Measurements from ENCODE around the gene SELENOI. TPM values are rescaled to one million over a fixed set of nuclear protein-coding genes. Genes with fewer than 3 reads are reported as not detected.

The SELENOI gene
- total and polyA plus RNA-seq, 5 experiments from 2014 or later = 2.6 to 21.5 (median 4.6) TPM

DNA sequence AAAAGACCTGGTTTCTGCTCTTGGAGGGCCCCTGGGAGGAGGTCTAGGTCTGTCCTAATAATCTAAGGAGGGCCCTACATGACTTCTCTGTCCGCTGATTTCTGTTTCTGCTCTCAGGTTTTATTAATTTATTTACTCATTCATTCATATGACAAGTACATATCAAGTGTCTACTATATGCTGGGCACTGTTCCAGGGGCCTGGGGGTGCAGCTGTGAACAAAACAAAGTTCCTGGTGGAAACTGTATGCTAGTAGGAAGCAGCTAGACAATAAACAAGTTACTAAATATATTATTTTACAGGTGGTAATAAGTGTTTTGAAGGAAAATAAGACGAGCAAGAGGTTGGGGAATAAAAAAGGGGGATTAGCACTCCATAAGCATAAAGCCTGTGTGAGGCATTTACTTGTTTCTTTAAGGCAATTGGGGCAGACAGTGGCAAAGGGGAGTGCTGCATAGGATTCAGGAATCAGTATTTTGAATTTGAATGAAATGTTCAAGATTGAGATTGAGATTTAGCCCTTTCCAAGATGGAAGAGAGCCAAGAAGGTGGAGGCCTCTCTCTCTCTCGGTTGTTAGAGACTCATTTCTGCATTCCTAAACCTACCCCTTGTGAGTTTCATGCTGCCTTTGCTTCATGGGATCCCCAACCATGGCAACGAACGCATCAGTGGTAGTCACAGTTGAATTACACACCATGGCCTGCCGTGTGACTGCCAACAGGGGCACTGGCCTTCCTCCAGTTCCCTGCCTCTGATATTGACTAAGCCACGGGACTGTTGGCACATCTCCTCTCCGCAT lies 84.0 kb downstream of the SELENOI start:
- peaks cover 0 to 11% (median 4%) of the 10 kb centered on the region in 5 donors for H3K27me3 Mint-ChIP-seq
- DNase-seq (no peak), ATAC-seq (no peak)
- H3K27ac Mint-ChIP-seq = no peak overlapping the region
- H3K36me3 Mint-ChIP-seq = no peaks in the 10 kb centered on the region
- peaks cover 0 to 7% (median 0%) of the 10 kb centered on the region in 9 donors for H3K9me3 Mint-ChIP-seq
- no peak overlapping the region for H3K4me3 Mint-ChIP-seq
- POLR2A ChIA-PET = interaction anchor here (0.6 kb wide), 2 partner anchors 49 to 1688 kb away, joined by 3 to 4 read pairs; no protein-coding TSS in a partner anchor
- no peaks in the 10 kb centered on the region for H3K4me1 Mint-ChIP-seq

DNA sequence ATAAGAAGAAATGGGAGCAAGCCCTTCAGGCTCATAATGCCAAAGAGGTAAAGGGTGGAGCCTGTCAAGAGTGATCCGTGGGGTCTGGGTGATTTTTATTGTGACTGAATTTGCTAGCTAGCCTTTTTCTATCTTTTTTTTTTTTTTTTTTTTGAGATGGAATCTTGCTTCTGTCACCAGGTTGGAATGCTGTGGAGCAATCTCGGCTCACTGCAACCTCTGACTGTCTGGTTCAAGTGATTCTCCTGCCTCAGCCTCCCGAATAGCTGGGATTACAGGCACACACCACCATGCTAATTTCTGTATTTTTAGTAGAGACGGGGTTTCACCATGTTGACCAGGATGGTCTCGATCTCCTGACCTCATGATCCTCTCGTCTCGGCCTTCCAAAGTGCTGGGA lies 84.9 kb downstream of the SELENOI start:
- H3K4me3 Mint-ChIP-seq = no peak overlapping the region
- H3K27ac Mint-ChIP-seq = no peak overlapping the region
- H3K27me3 Mint-ChIP-seq = peaks cover 0 to 11% (median 4%) of the 10 kb centered on the region in 5 donors
- POLR2A ChIA-PET = interaction anchor here (0.6 kb wide), 1 partner anchor 1689 kb away, joined by 3 read pairs; no protein-coding TSS in a partner anchor
- ATAC-seq (no peak), DNase-seq (no peak)
- no peaks in the 10 kb centered on the region for H3K4me1 Mint-ChIP-seq
- H3K36me3 Mint-ChIP-seq = no peaks in the 10 kb centered on the region
- H3K9me3 Mint-ChIP-seq = peaks cover 0 to under 1% (median 0%) of the 10 kb centered on the region in 9 donors

DNA sequence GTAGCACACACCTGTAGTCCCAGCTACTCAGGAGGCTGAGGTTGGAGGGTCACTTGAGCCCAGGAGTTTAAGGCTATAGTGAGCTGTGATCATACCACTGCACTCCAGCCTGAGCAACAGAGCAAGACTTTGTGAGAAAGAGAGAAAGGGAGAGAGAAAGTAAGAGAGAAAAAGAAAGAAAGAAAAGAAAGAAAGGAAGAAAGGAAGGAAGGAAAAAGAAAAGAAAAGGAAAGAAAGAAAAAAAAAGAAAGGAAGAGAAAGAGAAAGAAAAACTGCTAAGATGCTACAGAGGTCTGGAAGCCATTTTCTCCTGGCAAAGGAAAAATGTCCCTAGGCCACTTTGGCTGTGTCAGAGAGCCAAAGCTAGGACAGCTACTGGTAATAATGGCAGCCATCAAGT lies 86.4 kb downstream of the SELENOI start:
- Mint-ChIP-seq H3K4me3 (no peak overlapping the region), H3K27ac (no peak overlapping the region), H3K36me3 (no peaks in the 10 kb centered on the region), H3K9me3 (no peaks in the 10 kb centered on the region), H3K4me1 (no peaks in the 10 kb centered on the region), H3K27me3 (peaks cover 0 to 11% (median 4%) of the 10 kb centered on the region in 5 donors)
- DNase-seq (no peak), ATAC-seq (no peak)
- POLR2A ChIA-PET = no interaction called here

DNA sequence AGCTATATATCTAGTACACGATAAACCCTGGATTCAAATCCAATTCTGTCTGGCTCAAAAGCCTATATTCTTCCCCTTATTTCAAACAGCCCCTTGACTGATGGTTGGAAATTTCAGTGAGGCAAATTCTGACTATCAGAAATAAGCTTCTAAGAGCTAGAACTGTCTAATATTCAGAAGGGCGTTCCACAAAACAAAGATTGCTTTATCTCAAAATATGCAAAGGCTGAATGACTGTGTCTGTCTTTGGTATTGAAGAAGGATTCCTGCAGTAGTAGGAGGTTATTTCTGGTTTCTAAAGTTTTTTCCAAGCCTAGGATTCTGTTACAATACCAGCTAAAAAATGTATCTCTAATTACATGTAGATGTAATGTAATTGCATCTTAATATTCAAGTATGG lies 86.9 kb downstream of the SELENOI start:
- no peak overlapping the region for H3K4me3 Mint-ChIP-seq
- H3K27me3 Mint-ChIP-seq = peaks cover 0 to 11% (median 4%) of the 10 kb centered on the region in 5 donors
- H3K9me3 Mint-ChIP-seq = no peaks in the 10 kb centered on the region
- POLR2A ChIA-PET = no interaction called here
- H3K4me1 Mint-ChIP-seq = no peaks in the 10 kb centered on the region
- no peak for ATAC-seq
- DNase-seq = no peak
- no peaks in the 10 kb centered on the region for H3K36me3 Mint-ChIP-seq
- H3K27ac Mint-ChIP-seq = no peak overlapping the region

DNA sequence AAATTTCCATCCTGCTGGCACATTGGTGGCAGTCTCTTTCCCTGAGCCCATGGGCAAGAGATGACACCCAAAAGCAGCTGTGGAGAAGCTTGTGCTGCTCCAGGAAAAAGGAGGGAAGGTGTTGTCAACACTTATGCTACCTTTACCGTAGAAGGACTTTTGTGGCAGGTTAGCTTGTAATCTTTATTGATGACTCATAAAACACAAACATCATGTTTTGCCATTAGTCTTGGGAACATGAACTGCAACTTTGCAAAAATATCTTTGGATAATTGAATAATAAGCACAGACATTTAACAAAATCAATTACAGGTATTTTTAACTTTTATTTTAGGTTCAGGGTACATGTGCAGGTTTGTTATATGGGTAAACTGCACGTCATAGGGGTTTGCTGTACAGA lies 89.2 kb downstream of the SELENOI start:
- Mint-ChIP-seq H3K4me1 (peaks cover 0 to 4% (median 0%) of the 10 kb centered on the region in 4 donors), H3K9me3 (no peaks in the 10 kb centered on the region), H3K27ac (no peak overlapping the region), H3K4me3 (no peak overlapping the region), H3K36me3 (no peaks in the 10 kb centered on the region), H3K27me3 (peaks cover 4 to 18% (median 5%) of the 10 kb centered on the region in 5 donors)
- ATAC-seq = no peak
- POLR2A ChIA-PET = no interaction called here
- DNase-seq = no peak

DNA sequence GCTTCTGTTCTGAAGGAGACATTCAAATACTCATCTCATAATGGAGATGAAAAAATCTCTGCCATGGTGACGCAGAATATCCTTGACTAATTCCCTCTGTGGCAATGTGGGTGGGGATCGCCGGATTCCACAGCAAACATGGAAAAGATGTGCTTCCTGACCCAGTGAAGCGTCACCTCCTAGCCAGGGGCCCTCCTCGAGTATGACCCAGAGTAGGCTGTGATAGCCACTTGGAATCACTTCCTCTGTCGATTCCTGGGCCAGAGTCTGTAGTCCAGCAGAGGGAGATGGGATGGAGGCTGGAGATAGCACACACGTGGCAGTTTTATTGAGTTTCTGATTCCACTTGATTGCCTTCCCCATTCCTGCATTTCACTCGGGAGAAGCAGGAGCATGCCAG lies 92.6 kb downstream of the SELENOI start:
- no peaks in the 10 kb centered on the region for H3K36me3 Mint-ChIP-seq
- H3K4me3 Mint-ChIP-seq = no peak overlapping the region
- peaks cover 0 to 4% (median 0%) of the 10 kb centered on the region in 4 donors for H3K4me1 Mint-ChIP-seq
- peaks cover 0 to 9% (median 5%) of the 10 kb centered on the region in 5 donors for H3K27me3 Mint-ChIP-seq
- POLR2A ChIA-PET = no interaction called here
- H3K9me3 Mint-ChIP-seq = no peaks in the 10 kb centered on the region
- ATAC-seq (no peak), DNase-seq (no peak)
- peak overlapping the region in 1 of 10 donors; percentile 51 for H3K27ac Mint-ChIP-seq

DNA sequence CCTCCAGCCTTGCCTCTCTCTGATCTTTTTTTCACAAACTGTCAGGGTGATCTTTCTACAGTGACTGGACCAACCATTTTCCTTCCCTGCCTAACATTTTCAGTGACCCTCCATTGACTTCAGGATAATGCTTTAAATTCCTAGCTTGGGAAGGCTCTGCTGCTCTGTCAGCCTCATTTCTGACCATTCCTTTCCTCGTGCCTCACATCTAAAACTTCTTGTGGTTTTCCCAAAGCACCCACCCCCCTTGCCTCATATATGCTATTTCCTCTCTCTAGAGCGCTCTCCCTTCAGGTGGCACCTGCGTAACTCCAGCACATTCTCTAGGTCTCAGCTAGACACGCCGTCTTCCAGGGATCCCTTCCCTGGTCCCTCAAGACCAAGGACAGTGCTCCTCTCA lies 93.0 kb downstream of the SELENOI start:
- ATAC-seq (no peak), DNase-seq (no peak)
- POLR2A ChIA-PET = interaction anchor here (2.1 kb wide), 1 partner anchor 11 kb away, joined by 4 read pairs; no protein-coding TSS in a partner anchor
- Mint-ChIP-seq H3K4me1 (peaks cover 0 to 4% (median 0%) of the 10 kb centered on the region in 4 donors), H3K9me3 (no peaks in the 10 kb centered on the region), H3K27me3 (peaks cover 0 to 9% (median 5%) of the 10 kb centered on the region in 5 donors), H3K36me3 (no peaks in the 10 kb centered on the region), H3K4me3 (no peak overlapping the region), H3K27ac (peak overlapping the region in 2 of 10 donors; percentile 28 to 51)

DNA sequence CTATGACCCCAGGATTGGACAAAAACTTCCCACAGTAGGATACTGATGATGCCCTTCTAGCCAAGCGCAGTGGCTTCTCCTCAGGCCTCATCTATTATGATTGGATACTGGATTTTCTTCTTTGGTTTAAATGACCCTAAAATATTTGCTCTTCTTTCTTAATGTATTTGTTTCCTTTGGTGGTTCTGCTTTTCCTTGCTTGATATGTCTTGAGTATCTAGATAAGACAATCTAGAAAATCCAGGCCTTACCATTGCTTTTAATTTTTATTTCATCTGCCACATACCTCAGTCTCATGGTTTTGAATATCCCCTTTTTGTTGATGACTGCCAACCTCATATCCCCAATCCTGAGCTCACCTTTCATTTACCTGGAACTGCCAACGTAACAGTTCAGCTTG lies 96.4 kb downstream of the SELENOI start:
- Mint-ChIP-seq H3K36me3 (no peaks in the 10 kb centered on the region), H3K4me3 (no peak overlapping the region), H3K4me1 (peaks cover 0 to 4% (median 0%) of the 10 kb centered on the region in 4 donors), H3K9me3 (no peaks in the 10 kb centered on the region), H3K27me3 (peaks cover 0 to 9% (median 5%) of the 10 kb centered on the region in 5 donors), H3K27ac (no peak overlapping the region)
- no peak for ATAC-seq
- DNase-seq = no peak
- POLR2A ChIA-PET = no interaction called here

DNA sequence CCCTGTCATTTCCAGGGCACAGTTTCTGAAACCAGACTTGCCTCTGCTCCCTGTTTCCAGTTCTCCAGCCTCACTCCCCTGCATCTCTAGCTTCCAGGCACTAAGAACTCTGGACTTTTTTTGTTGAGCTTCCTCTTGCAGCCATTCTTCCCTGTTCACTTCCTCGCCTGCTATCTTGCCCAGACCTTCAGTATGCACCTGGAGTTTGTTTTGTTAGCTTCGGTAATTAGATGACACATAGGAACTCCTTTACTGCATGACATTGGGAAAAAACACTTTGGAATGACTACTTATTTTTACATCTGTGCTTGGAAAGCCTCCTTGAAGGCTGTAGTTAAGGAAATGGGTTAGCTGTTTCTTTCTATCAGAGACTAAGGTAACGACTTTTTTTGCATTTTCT lies 96.8 kb downstream of the SELENOI start:
- no peaks in the 10 kb centered on the region for H3K9me3 Mint-ChIP-seq
- POLR2A ChIA-PET = no interaction called here
- H3K4me3 Mint-ChIP-seq = no peak overlapping the region
- peaks cover 0 to 9% (median 5%) of the 10 kb centered on the region in 5 donors for H3K27me3 Mint-ChIP-seq
- H3K36me3 Mint-ChIP-seq = no peaks in the 10 kb centered on the region
- H3K4me1 Mint-ChIP-seq = peaks cover 0 to 4% (median 0%) of the 10 kb centered on the region in 4 donors
- DNase-seq (no peak), ATAC-seq (no peak)
- no peak overlapping the region for H3K27ac Mint-ChIP-seq

DNA sequence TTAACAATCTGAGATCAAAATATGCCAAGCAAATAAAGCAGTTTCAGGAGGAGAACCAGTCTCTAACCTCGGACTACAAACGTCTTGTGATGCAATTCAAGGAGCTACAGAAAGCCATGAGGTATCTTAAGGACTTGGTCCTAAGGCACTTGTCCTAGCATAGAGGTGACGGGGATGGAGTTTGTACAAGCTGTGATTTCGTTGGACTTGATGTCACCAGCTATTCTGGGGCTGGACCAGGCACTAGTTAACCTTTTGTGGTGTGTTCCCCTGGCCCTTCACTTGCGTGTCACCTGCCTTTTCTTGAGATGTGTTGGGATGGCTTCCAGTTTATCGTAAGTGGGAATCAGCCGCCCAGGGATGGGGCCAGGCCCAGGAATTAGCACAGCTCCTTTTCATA lies 98.3 kb downstream of the SELENOI start:
- peaks cover 0 to under 1% (median 0%) of the 10 kb centered on the region in 4 donors for H3K4me1 Mint-ChIP-seq
- H3K27ac Mint-ChIP-seq = no peak overlapping the region
- POLR2A ChIA-PET = no interaction called here
- no peaks in the 10 kb centered on the region for H3K36me3 Mint-ChIP-seq
- H3K9me3 Mint-ChIP-seq = no peaks in the 10 kb centered on the region
- DNase-seq = no peak
- H3K27me3 Mint-ChIP-seq = peaks cover 0 to 4% (median 1%) of the 10 kb centered on the region in 5 donors
- ATAC-seq = no peak
- no peak overlapping the region for H3K4me3 Mint-ChIP-seq

Other genes with a start within 250 kb of the SELENOI start
- gene GAREM2, start 173.1 kb upstream of the SELENOI start, total RNA-seq = 1 to 10 TPM; 4.3 to 5.9 TPM
- gene GAREM2, start 173.1 kb upstream of the SELENOI start, polyA plus RNA-seq = 1 to 10 TPM in 2 of 3 donors, under 1 TPM in 1; 0.74 to 2.6 (median 1.5) TPM
- gene HADHA, start 101.5 kb upstream of the SELENOI start, total RNA-seq = 10 to 100 TPM; 98.9 to 99.7 TPM
- 100 to 1,000 TPM; 107 to 147 (median 118) TPM for gene HADHA, start 101.5 kb upstream of the SELENOI start, polyA plus RNA-seq
- gene HADHB, start 101.2 kb upstream of the SELENOI start, total RNA-seq = 10 to 100 TPM; 58.0 to 58.9 TPM
- gene HADHB, start 101.2 kb upstream of the SELENOI start, polyA plus RNA-seq = 10 to 100 TPM; 80.2 to 93.9 (median 81.2) TPM
- 1 to 10 TPM; 1.5 TPM for gene ADGRF3, start 646 bp downstream of the SELENOI start, total RNA-seq
- 1 to 10 TPM in 1 of 3 donors, under 1 TPM in 2; 0.09 to 1.2 (median 0.13) TPM for gene ADGRF3, start 646 bp downstream of the SELENOI start, polyA plus RNA-seq
- not detected for gene DRC1, start 55.8 kb downstream of the SELENOI start, total RNA-seq
- gene DRC1, start 55.8 kb downstream of the SELENOI start, polyA plus RNA-seq = not detected
- gene OTOF, start 132.0 kb downstream of the SELENOI start, total RNA-seq = under 1 TPM; 0.08 to 0.14 TPM
- under 1 TPM in 2 of 3 donors, not detected in 1; 0.09 to 0.23 TPM for gene OTOF, start 132.0 kb downstream of the SELENOI start, polyA plus RNA-seq